GM12878 (cell line): ENCODE measurements around the gene ARHGEF10L. TPM values are rescaled to one million over a fixed set of nuclear protein-coding genes. Genes with fewer than 3 reads are reported as not detected.

Source experiments
- ATF7 ChIP-seq: fragments of 450-650 bp; IDR thresholded peaks from 2 replicates; pipeline ENCODE4 v1.6.1; 2016; ENCODE audit warnings: low read depth, mild to moderate bottlenecking
- CHD1 ChIP-seq: IDR thresholded peaks from 2 replicates; pipeline ENCODE4 v1.6.1; 2012; ENCODE audit warnings: low read depth, low read length, improper control_type of control experiment
- CUX1 ChIP-seq: IDR thresholded peaks from 2 replicates; pipeline ENCODE4 v1.6.1; 2012; ENCODE audit warnings: improper control_type of control experiment, low read depth, low read length; ENCODE audit not compliant: insufficient replicate concordance
- E2F8 ChIP-seq: fragments of 450-650 bp; IDR thresholded peaks from 2 replicates; pipeline ENCODE4 v1.6.1; 2018; ENCODE audit warnings: mild to moderate bottlenecking, low read depth, moderate library complexity; ENCODE audit not compliant: partially characterized antibody
- TCF7 ChIP-seq: IDR thresholded peaks from 2 replicates; pipeline ENCODE4 v1.6.1; 2014; ENCODE audit warnings: antibody characterized with exemption, borderline replicate concordance
- polyA plus RNA-seq, 11 experiments: library from polyadenylated mRNA; depleted of rRNA in 4 of 11; unstranded in 6 of 11; stranded (reverse) in 5 of 11; fragments of >200 nt; fragmentation: Nextera tagmentation in 4 of 11; fragmentation: Illumina TruSeq in 1 of 11; extraction: Ambion mirVana in 4 of 11; extraction: Trizol in 1 of 11; gene quantifications; 1 replicate in 1 of 11; 2 replicates in 10 of 11; pipeline versions ENCODE4 v1.2.1 to v1.2.3, GENCODE V29; 2011 to 2016; ENCODE audit warnings: inconsistent platforms in 2 of 11, missing spikeins in 2 of 11, low read depth in 1 of 11
- total RNA-seq, 4 experiments: library from RNA; depleted of rRNA in 3 of 4; stranded (reverse); fragments of >200 nt in 3 of 4; fragmentation: Illumina TruSeq in 1 of 4; extraction: Trizol in 1 of 4; gene quantifications; 2 replicates each; pipeline versions ENCODE4 v1.2.1 to v1.2.3, GENCODE V29; 2013 to 2021
- TF ChIP-seq, protein P1 (sequence below): IDR thresholded peaks from 2 replicates; pipeline ENCODE4 v1.6.1; 2012; ENCODE audit warnings: low read depth, low read length, improper control_type of control experiment

ARHGEF10L gene
- total and polyA plus RNA-seq, 10 of the 15 experiments (the other 5 are each of a cell fraction or from before 2014, with no cell fraction given), result 0.05 to 0.94 (median 0.28) TPM; not detected in 2

DNA sequence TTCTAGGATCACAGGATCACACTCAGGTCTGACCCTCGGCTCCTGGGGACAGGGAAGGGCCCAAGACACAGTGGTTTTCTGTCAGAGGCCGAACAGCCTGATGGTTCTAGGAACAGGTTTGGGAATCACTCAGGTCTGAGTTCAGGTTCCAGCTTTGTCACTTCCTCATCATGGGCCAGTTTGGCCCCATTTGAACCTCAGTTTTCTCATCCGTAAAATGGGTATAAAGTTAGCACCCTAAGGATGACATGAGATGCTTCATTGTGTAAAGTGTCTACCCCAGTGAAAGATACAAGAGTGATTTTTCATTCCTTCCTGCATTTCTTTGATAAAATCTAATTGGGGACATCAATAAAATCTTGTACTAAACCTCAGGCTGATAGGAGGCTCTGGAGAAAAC lies 204.4 kb downstream of the ARHGEF10L start (continued):
- TF ChIP-seq CHD1 (no peak), TCF7 (no peak), E2F8 (no peak), CUX1 (no peak), ATF7 (no peak)
- TF ChIP-seq, protein P1, sequence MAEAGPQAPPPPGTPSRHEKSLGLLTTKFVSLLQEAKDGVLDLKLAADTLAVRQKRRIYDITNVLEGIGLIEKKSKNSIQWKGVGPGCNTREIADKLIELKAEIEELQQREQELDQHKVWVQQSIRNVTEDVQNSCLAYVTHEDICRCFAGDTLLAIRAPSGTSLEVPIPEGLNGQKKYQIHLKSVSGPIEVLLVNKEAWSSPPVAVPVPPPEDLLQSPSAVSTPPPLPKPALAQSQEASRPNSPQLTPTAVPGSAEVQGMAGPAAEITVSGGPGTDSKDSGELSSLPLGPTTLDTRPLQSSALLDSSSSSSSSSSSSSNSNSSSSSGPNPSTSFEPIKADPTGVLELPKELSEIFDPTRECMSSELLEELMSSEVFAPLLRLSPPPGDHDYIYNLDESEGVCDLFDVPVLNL, result no peak
- TF ChIP-seq, all 136 proteins: peak for 0
